ENCODE data around the gene RFC2.

GRCh38 chr7:74187915-74188675 is 66.1 kb downstream of the RFC2 start:
- no peak for TF ChIP-seq RNF2 (IDR thresholded peaks at IDR 0.05; ENCODE audit: borderline replicate concordance, low read depth)
- no peak for TF ChIP-seq CEBPB (IDR thresholded peaks at IDR 0.05)
